ENCODE results near the gene FBXW7.

DNA sequence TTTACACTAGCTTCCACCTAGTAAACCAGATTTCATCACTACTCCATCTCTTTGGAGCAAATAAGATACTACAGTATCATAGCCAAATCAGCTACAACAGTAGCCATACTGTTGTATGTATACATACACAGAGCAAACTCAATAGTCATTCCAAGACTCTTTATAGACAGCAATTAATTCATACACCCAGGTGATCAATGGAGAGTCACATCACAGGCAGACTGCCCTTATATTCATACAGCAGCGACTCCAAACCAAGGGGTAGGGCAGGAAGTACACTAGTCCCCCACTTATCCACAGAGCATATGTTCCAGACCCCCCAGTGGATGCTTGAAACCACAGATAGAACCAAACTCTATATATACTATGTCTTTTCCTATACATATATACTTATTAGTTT lies 76.6 kb downstream of the FBXW7 start:
- TF ChIP-seq, protein P1, sequence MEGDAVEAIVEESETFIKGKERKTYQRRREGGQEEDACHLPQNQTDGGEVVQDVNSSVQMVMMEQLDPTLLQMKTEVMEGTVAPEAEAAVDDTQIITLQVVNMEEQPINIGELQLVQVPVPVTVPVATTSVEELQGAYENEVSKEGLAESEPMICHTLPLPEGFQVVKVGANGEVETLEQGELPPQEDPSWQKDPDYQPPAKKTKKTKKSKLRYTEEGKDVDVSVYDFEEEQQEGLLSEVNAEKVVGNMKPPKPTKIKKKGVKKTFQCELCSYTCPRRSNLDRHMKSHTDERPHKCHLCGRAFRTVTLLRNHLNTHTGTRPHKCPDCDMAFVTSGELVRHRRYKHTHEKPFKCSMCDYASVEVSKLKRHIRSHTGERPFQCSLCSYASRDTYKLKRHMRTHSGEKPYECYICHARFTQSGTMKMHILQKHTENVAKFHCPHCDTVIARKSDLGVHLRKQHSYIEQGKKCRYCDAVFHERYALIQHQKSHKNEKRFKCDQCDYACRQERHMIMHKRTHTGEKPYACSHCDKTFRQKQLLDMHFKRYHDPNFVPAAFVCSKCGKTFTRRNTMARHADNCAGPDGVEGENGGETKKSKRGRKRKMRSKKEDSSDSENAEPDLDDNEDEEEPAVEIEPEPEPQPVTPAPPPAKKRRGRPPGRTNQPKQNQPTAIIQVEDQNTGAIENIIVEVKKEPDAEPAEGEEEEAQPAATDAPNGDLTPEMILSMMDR (IDR thresholded peaks at IDR 0.05; ENCODE audit: low read depth, low read length), result no peak
- TF ChIP-seq, protein P2, sequence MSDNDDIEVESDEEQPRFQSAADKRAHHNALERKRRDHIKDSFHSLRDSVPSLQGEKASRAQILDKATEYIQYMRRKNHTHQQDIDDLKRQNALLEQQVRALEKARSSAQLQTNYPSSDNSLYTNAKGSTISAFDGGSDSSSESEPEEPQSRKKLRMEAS (IDR thresholded peaks at IDR 0.05; ENCODE audit: low read depth, low read length), result no peak
- TF ChIP-seq POLR2A (IDR thresholded peaks at IDR 0.05; ENCODE audit: extremely low read depth, insufficient read length) (no peak), MYC (IDR thresholded peaks at IDR 0.05; ENCODE audit: low read depth, low read length) (no peak)

All from NB4 (cell line).